Measurements from ENCODE around the gene HPX. TPM values are rescaled to one million over a fixed set of nuclear protein-coding genes. Genes with fewer than 3 reads are reported as not detected.
A peak's percentile ranks its signal among the peaks of the same experiment; 100 is the strongest.

The HPX gene
- total and polyA plus RNA-seq, 2 of the 4 experiments (the other 2 are of a cell fraction) = 0.36 to 1.4 TPM

DNA sequence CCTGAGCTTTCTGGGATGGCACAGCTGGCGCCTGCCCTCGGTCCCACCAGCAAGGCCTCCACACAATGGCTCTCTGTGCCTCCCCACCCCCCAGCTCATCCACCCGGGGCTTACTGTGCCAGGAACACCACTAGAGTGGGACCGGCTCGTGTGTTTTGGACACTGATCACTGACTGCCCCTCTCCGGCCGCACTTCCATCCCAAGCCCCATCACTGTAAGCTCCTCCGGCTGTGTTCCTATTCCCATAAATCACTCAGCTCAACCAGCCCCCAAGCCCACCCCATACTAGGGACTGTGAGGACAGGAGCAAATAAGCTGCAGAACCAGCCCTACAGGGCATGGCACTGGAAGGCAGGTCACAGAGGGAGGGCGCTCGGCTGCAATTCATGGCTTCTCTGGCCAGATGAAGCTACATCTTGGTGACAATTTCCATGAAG is 29.2 kb downstream of the HPX start:
- Histone ChIP-seq H3K4ac (ENCODE audit: low read depth, low read length) (no peak overlapping the region), H2AFZ (replicated peaks; ENCODE audit: low read length, poor library complexity) (peak overlapping the region; percentile 19), H3K56ac (ENCODE audit: extremely low read depth, insufficient read depth, low read length) (no peak overlapping the region), H3K4me1 (ENCODE audit: control insufficient read depth, insufficient read depth, low read length) (peaks cover 3% of the 10 kb centered on the region; the same call in 1 of the 2 replicates), H4K5ac (ENCODE audit: low read depth, low read length) (no peak overlapping the region), H3K18ac (ENCODE audit: low read depth, low read length) (no peak overlapping the region), H3K27ac (ENCODE audit: insufficient read depth, low read length) (no peak overlapping the region), H3K36me3 (ENCODE audit: control insufficient read depth, insufficient read depth, low read length) (peaks cover 13% of the 10 kb centered on the region), H4K20me1 (ENCODE audit: insufficient read depth, low read length) (peaks cover 33% of the 10 kb centered on the region), H3K9ac (ENCODE audit: low read depth, low read length) (no peak overlapping the region), H3K4me3 (ENCODE audit: insufficient read depth, low read depth, low read length) (no peak overlapping the region), H2BK120ac (ENCODE audit: low read depth, low read length) (no peak overlapping the region), H3K23ac (ENCODE audit: low read depth, low read length) (no peak overlapping the region), H3K27me3 (ENCODE audit: control insufficient read depth, insufficient read depth, low read length) (no peaks in the 10 kb centered on the region), H2BK5ac (ENCODE audit: low read depth, low read length, poor library complexity, severe bottlenecking) (no peak overlapping the region), H4K8ac (ENCODE audit: low read depth in 2 of 2, low read length in 2 of 2) (no peak overlapping the region), H3K79me1 (ENCODE audit: low read depth in 1 of 2, low read length in 2 of 2) (peaks cover 14 to 55% of the 10 kb centered on the region in 2 experiments), H3K9me3 (ENCODE audit: control insufficient read depth, insufficient read depth, low read length) (no peaks in the 10 kb centered on the region), H3K14ac (replicated peaks; ENCODE audit: low read depth, low read length) (no peak overlapping the region), H2AK9ac (replicated peaks; ENCODE audit: low read depth, low read length, poor library complexity) (peak overlapping the region; percentile 23), H3K9me1 (ENCODE audit: insufficient read depth, low read length) (peaks cover 26% of the 10 kb centered on the region), H2BK20ac (ENCODE audit: low read depth, low read length) (no peak overlapping the region), H2AK5ac (ENCODE audit: low read depth, low read length) (no peak overlapping the region), H4K91ac (ENCODE audit: insufficient read depth, low read depth, low read length) (no peak overlapping the region), H2BK15ac (ENCODE audit: low read depth, low read length) (no peak overlapping the region), H3K4me2 (ENCODE audit: low read depth, low read length) (no peak overlapping the region)
- TF ChIP-seq MXI1 (IDR thresholded peaks at IDR 0.05; ENCODE audit: borderline replicate concordance, low read depth, low read length) (no peak), NFE2L2 (IDR thresholded peaks at IDR 0.05; ENCODE audit: low read depth, low read length) (no peak), POLR2A (IDR thresholded peaks at IDR 0.05; ENCODE audit: low read depth, low read length) (no peak), RAD21 (IDR thresholded peaks at IDR 0.05; ENCODE audit: low read length) (no peak), CHD1 (IDR thresholded peaks at IDR 0.05; ENCODE audit: low read depth, low read length) (no peak), MAFK (IDR thresholded peaks at IDR 0.05; ENCODE audit: low read depth, low read length) (no peak), SMC3 (IDR thresholded peaks at IDR 0.05; ENCODE audit: low read depth, low read length) (no peak), BHLHE40 (IDR thresholded peaks at IDR 0.05; ENCODE audit: low read depth, low read length) (no peak), FOS (IDR thresholded peaks at IDR 0.05; ENCODE audit: low read depth, low read length) (no peak), USF2 (IDR thresholded peaks at IDR 0.05; ENCODE audit: low read depth, low read length) (no peak), MAZ (IDR thresholded peaks at IDR 0.05; ENCODE audit: borderline replicate concordance, low read depth, low read length) (no peak), CTCF (conservative IDR thresholded peaks at IDR 0.05; ENCODE audit: low read depth, low read length) (no peak), RCOR1 (IDR thresholded peaks at IDR 0.05; ENCODE audit: insufficient replicate concordance, low read length) (no peak), CEBPB (IDR thresholded peaks at IDR 0.05; ENCODE audit: low read depth, low read length) (no peak), RFX5 (IDR thresholded peaks at IDR 0.05; ENCODE audit: low read depth, low read length) (no peak)
- TF ChIP-seq, protein P1, sequence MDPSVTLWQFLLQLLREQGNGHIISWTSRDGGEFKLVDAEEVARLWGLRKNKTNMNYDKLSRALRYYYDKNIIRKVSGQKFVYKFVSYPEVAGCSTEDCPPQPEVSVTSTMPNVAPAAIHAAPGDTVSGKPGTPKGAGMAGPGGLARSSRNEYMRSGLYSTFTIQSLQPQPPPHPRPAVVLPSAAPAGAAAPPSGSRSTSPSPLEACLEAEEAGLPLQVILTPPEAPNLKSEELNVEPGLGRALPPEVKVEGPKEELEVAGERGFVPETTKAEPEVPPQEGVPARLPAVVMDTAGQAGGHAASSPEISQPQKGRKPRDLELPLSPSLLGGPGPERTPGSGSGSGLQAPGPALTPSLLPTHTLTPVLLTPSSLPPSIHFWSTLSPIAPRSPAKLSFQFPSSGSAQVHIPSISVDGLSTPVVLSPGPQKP (IDR thresholded peaks at IDR 0.05; ENCODE audit: borderline replicate concordance, low read depth, low read length) = no peak
- no peak for ATAC-seq (ENCODE audit: low read depth)
- 96% methylated on average over 8 of the region's 10 CpGs; no CpG with 5 or more reads in 1 of the 2 experiments for WGBS, 2 experiments (ENCODE audit: extremely low coverage in 2 of 2, insufficient read length in 1 of 2)
- ChIA-PET POLR2A (ENCODE audit: unreplicated experiment) (no interaction called here), CTCF (interaction anchor here (0.6 kb wide), 1 partner anchor 35 kb away, joined by 3 read pairs; no protein-coding TSS in a partner anchor)
- in situ Hi-C loops (cut with MboI; ENCODE audit: low sequenced_read_pairs) = no loop called here
- dilution Hi-C loops (cut with HindIII; ENCODE audit: low sequenced_read_pairs, unreplicated experiment) = no loop called here
- no peak for DNase-seq
- intact Hi-C loops (cut with micrococcal nuclease) = no loop called here
- no TSS peak for BruUV-seq (replicated peaks)
